Islet of Langerhans (tissue), 1 donor: ENCODE results near the gene CHST8.

Experiments used
- FAIRE-seq: peaks from one replicate; lab custom pipeline; 2011; peaks lifted over from hg19 to GRCh38; lab: Jason Lieb, UNC

CHST8 gene

GRCh38 chr19:33745297-33745696 is 123.5 kb downstream of the CHST8 start:
- no peak for FAIRE-seq

GRCh38 chr19:33746159-33746558 is 124.4 kb downstream of the CHST8 start:
- FAIRE-seq: no peak

- no peak for FAIRE-seq
These were observed 125.5 kb downstream of the CHST8 start for GRCh38 chr19:33747273-33747672.

DNA sequence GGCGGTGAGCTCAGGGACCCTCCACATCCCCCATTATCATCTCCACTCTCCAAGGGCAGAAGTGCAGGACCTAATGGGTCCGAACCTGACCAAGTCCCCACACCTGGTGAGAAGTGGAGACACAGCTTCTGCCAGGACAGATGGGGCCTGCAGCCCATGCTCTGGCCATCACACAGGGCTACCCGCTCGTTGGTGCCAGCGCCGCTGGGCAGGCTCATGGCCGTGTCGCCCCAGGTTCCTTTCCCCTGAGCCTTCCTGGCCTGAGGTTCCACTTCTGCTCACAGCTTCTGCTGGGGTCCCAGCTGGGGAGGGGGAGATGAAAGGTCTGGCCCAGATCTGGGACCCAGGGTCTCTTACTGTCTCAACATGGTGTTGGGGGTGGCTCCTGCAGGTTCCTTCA is 126.5 kb downstream of the CHST8 start:
- no peak for FAIRE-seq

DNA sequence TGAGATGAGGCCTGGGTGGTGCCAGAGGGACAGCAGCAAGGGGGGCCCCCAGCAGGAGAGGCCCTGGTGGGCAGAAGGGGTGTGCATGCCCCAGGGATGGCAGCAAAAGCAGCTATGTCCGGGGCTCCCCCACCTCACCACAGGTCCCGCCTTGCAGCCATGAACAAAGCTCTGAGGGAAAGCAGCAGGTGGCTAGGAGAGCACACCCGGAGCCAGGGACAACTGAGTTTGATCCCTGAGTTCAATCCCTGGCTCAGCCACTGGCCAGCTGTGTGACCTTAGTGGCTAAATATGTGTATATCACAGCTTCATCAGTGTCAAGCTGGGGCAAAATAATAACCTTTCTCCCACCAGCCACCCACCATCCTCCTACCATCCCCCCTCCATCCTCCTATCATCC is 127.3 kb downstream of the CHST8 start:
- FAIRE-seq: no peak

GRCh38 chr19:33749619-33750175 is 127.9 kb downstream of the CHST8 start:
- FAIRE-seq: no peak

GRCh38 chr19:33750587-33751435 is 129.1 kb downstream of the CHST8 start:
- no peak for FAIRE-seq

- no peak for FAIRE-seq
These were observed 129.7 kb downstream of the CHST8 start for GRCh38 chr19:33751436-33751770.

- no peak for FAIRE-seq
These were observed 130.5 kb downstream of the CHST8 start for GRCh38 chr19:33752018-33752800.

- FAIRE-seq: no peak
These were observed 131.2 kb downstream of the CHST8 start for GRCh38 chr19:33752945-33753344.

DNA sequence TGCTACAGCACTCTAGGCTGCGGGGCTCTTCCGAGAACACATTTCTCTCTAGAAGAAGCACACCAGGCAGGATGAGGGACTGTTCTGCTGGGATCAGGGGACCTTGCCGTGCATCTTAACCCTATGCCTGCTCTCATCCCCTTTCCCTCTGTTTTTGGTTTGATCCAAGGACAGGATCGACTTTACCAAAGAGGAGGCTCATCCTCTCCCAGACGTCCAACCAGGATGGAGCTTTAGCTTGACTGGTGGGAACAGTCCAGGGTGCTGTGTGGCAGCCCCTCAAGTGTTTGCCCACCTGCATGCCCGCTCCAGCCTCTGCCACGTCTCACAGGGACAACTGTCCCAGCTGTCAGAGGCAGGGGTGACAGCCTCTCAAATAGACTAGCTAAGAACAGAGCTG is 132.6 kb downstream of the CHST8 start:
- no peak for FAIRE-seq

DNA sequence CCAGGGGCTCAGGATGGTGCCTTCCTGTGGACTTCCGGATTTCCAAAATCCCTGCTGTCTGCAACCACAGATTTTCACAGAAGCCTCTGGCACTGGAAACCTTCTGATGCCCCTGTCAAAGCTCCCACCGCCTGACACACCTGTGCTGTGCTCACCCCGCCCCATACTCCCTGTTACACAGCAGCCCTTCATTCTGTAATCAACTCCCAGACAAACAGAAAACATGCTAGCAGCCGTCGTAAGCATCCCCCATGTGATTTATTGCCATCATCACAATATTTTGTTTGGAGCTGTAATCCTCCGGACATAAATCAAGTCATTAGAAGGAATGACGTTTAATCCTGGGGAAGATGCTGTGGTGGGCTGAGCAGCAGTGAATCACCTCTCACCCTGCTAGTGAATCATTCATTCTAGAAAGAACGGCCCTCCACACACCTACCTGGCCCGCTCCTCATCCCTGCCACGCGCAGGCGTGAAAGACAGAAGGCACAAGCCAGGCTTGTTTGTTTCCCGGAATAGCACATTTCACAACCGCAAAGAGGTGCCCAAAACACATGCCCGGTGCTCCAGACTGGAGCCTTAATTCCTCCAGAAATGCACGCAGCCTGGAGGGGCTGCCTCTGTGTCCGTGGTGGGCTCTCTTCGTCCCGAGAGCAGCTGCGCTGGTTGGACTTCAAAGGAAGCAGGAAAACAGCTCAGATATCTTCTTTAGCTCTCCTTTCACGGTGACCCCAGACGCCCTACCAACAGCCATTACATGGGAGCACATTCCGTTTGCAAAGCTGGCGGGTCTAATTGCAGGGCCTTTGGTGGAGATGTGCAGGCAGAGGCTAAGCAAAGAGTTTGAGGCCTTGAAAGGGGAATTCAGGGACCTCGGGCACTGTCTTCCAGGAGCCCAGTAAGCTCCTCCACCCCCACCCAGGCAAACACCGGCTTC is 133.6 kb downstream of the CHST8 start:
- FAIRE-seq: no peak

DNA sequence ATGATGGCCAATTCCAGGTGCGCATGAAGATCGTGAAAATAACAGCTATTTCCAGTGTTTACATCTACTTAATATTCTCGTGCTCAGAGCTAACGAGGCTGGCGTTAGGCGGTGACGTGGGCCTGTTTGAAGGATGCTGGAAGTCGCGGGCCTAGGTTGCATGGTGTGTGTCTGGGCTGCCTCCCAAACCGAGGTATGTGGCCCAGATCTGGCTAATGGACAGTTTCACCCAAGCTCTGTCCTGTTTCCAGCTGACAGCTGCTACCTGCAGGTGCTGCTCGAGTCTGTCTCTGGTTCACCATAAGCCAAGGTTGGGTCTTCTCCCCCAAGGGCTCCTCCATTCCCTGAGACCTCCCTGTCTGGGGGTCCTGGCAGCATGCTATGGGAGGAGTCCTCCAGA is 134.4 kb downstream of the CHST8 start:
- FAIRE-seq: no peak

GRCh38 chr19:33758541-33759013 is 136.8 kb downstream of the CHST8 start:
- no peak for FAIRE-seq

GRCh38 chr19:33759356-33759755 is 137.6 kb downstream of the CHST8 start:
- no peak for FAIRE-seq

DNA sequence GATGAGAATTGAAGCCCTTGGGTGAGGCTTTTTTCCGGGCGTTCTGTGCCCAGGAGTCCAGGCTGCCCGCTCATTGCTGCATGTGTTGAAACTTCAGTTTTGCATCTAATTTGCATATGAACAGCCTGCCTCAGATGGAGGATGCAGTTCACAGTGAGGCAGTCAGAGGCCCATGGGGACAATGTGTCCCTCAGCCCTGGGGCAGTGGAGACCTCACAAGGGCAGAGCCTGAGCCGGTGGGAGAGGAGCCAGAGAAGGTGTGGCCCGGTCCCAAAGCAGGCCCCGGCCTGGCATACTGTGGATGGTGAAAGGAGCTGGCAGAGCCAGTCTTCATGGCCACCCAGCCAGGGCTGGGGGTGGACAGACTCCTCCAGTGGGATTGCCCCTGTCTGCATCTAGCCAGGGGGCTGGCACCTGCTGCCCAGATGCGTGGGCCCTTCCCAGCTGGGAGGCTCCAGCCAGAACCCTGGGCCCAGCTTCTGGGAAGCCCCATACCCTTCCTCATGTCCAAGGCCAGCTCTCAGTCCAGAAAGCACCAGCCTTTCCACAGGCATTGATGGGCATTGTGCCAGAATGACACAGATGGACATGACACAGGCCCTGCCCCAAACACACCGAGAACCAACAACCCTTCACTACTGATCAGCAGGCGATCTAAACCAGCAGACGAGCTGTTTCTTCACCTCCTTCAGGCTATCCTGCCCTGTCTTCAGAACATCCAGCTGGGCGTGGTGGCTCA is 142.0 kb downstream of the CHST8 start:
- FAIRE-seq: no peak

- no peak for FAIRE-seq
These were observed 144.9 kb downstream of the CHST8 start for GRCh38 chr19:33766623-33767022.

DNA sequence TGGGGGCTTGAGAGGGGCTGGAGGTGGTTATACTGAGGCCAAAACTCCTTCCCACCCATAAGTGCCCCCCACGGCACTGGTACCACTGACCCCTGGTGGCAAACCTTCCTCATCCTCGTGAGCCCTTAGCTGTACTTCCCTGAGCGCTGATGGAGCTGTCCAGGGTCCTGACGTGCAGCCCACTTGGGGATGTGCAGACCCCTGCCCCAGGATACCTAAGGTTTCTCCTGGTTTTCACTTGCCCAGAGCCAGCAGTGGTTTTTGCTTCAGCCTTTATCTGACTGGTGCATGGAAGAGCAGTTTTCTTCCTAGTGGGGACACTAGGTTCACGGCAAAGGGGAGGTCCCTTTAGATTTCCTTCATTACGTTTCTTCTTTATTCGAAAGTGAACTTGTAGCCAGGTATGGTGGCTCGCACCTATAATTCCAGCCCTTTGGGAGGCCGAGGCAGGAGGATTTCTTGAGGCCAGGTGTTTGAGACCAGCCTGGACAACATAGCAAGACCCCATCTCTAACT is 146.2 kb downstream of the CHST8 start:
- FAIRE-seq: no peak

DNA sequence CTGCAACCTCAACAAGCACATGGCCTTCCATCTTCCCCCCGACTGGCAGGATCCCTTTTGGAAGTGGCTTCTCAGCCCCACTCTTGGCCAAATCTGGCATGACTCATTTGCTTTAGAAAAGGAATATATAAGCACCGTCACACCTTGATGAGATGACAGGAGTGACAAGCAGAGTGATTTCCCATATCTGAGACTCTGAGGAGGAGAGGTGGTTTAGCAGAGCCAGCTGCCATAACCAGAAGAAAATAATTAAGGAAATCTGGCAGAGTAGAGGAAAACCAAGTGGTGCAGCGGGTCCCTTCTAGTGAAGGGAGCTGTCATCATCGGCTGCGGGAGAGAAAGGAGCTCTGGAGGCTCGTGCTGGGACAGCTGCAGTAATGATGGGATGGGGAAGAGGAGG is 147.5 kb downstream of the CHST8 start:
- FAIRE-seq: no peak

GRCh38 chr19:33770107-33770506 is 148.4 kb downstream of the CHST8 start:
- no peak for FAIRE-seq
